ENCODE measurements around the gene KCNK16.

Gene KCNK16

GRCh38 chr6:39350723-39351505 is 28.4 kb upstream of the KCNK16 start:
- ATAC-seq (ENCODE audit: low read depth) (no peak), DNase-seq (ENCODE audit: low spot score in 2 of 2) (no peak)
- Mint-ChIP-seq H3K27ac (no peak overlapping the region), H3K9me3 (no peaks in the 10 kb centered on the region), H3K36me3 (no peaks in the 10 kb centered on the region), H3K4me1 (no peaks in the 10 kb centered on the region), H3K4me3 (no peak overlapping the region), H3K27me3 (peaks cover 2% of the 10 kb centered on the region)

GRCh38 chr6:39348740-39349139 is 26.2 kb upstream of the KCNK16 start:
- Mint-ChIP-seq H3K27me3 (peaks cover 2% of the 10 kb centered on the region), H3K36me3 (peaks cover 4% of the 10 kb centered on the region), H3K27ac (no peak overlapping the region), H3K9me3 (peaks cover 2% of the 10 kb centered on the region), H3K4me1 (peaks cover 6% of the 10 kb centered on the region), H3K4me3 (no peak overlapping the region)
- no peak for ATAC-seq (ENCODE audit: low read depth)
- DNase-seq (ENCODE audit: low spot score in 2 of 2) = no peak

- ATAC-seq (ENCODE audit: low read depth) = peak; percentile 50
- peaks cover 2% of the 10 kb centered on the region for H3K27me3 Mint-ChIP-seq
- H3K9me3 Mint-ChIP-seq = peaks cover 2% of the 10 kb centered on the region
- H3K4me1 Mint-ChIP-seq = peaks cover 12% of the 10 kb centered on the region
- peaks cover 4% of the 10 kb centered on the region for H3K36me3 Mint-ChIP-seq
- DNase-seq (ENCODE audit: low spot score in 2 of 2) = peak; percentile 35 to 61
- no peak overlapping the region for H3K4me3 Mint-ChIP-seq
- no peak overlapping the region for H3K27ac Mint-ChIP-seq
Observed at GRCh38 chr6:39347906-39348585, 25.5 kb upstream of the KCNK16 start.

- no peak overlapping the region for H3K27ac Mint-ChIP-seq
- no peak overlapping the region for H3K4me3 Mint-ChIP-seq
- H3K36me3 Mint-ChIP-seq = peaks cover 4% of the 10 kb centered on the region
- peaks cover 2% of the 10 kb centered on the region for H3K27me3 Mint-ChIP-seq
- H3K4me1 Mint-ChIP-seq = peaks cover 15% of the 10 kb centered on the region
- H3K9me3 Mint-ChIP-seq = peaks cover 2% of the 10 kb centered on the region
- DNase-seq (ENCODE audit: low spot score in 2 of 2) = no peak
- no peak for ATAC-seq (ENCODE audit: low read depth)
Observed at GRCh38 chr6:39347206-39347605, 24.7 kb upstream of the KCNK16 start.

- Mint-ChIP-seq H3K9me3 (peaks cover 2% of the 10 kb centered on the region), H3K36me3 (peaks cover 4% of the 10 kb centered on the region), H3K4me1 (peaks cover 15% of the 10 kb centered on the region), H3K4me3 (no peak overlapping the region), H3K27ac (peak overlapping the region; percentile 53), H3K27me3 (peaks cover 2% of the 10 kb centered on the region)
- ATAC-seq (ENCODE audit: low read depth) (no peak), DNase-seq (ENCODE audit: low spot score in 2 of 2) (no peak)
Observed at GRCh38 chr6:39344821-39345280, 22.3 kb upstream of the KCNK16 start.

GRCh38 chr6:39343396-39343870 is 20.9 kb upstream of the KCNK16 start:
- ATAC-seq (ENCODE audit: low read depth) = no peak
- Mint-ChIP-seq H3K9me3 (peaks cover 2% of the 10 kb centered on the region), H3K4me3 (peak overlapping the region; percentile 18), H3K27me3 (peaks cover 3% of the 10 kb centered on the region), H3K36me3 (peaks cover 4% of the 10 kb centered on the region), H3K4me1 (peaks cover 15% of the 10 kb centered on the region), H3K27ac (peak overlapping the region; percentile 72)
- DNase-seq (ENCODE audit: low spot score in 2 of 2) = no peak

- Mint-ChIP-seq H3K4me1 (peaks cover 15% of the 10 kb centered on the region), H3K9me3 (peaks cover 2% of the 10 kb centered on the region), H3K27ac (peak overlapping the region; percentile 72), H3K36me3 (peaks cover 4% of the 10 kb centered on the region), H3K27me3 (peaks cover 7% of the 10 kb centered on the region), H3K4me3 (peak overlapping the region; percentile 18)
- ATAC-seq (ENCODE audit: low read depth) = peak; percentile 63
- no peak for DNase-seq (ENCODE audit: low spot score in 2 of 2)
Observed at GRCh38 chr6:39342692-39343395, 20.3 kb upstream of the KCNK16 start.

GRCh38 chr6:39341937-39342336 is 19.4 kb upstream of the KCNK16 start:
- DNase-seq (ENCODE audit: low spot score in 2 of 2) = no peak
- Mint-ChIP-seq H3K36me3 (peaks cover 4% of the 10 kb centered on the region), H3K9me3 (peaks cover 2% of the 10 kb centered on the region), H3K27me3 (peaks cover 9% of the 10 kb centered on the region), H3K4me3 (no peak overlapping the region), H3K4me1 (peaks cover 16% of the 10 kb centered on the region), H3K27ac (no peak overlapping the region)
- no peak for ATAC-seq (ENCODE audit: low read depth)

GRCh38 chr6:39341352-39341751 is 18.9 kb upstream of the KCNK16 start:
- Mint-ChIP-seq H3K27me3 (peaks cover 9% of the 10 kb centered on the region), H3K9me3 (peaks cover 2% of the 10 kb centered on the region), H3K4me3 (no peak overlapping the region), H3K36me3 (peaks cover 4% of the 10 kb centered on the region), H3K27ac (no peak overlapping the region), H3K4me1 (peaks cover 20% of the 10 kb centered on the region)
- DNase-seq (ENCODE audit: low spot score in 2 of 2) (no peak), ATAC-seq (ENCODE audit: low read depth) (no peak)

GRCh38 chr6:39339868-39340550 is 17.5 kb upstream of the KCNK16 start:
- ATAC-seq (ENCODE audit: low read depth) (no peak), DNase-seq (ENCODE audit: low spot score in 2 of 2) (no peak)
- H3K4me3 Mint-ChIP-seq = no peak overlapping the region
- peaks cover 26% of the 10 kb centered on the region for H3K4me1 Mint-ChIP-seq
- peaks cover 4% of the 10 kb centered on the region for H3K36me3 Mint-ChIP-seq
- no peak overlapping the region for H3K27ac Mint-ChIP-seq
- peaks cover 11% of the 10 kb centered on the region for H3K27me3 Mint-ChIP-seq
- peaks cover 2% of the 10 kb centered on the region for H3K9me3 Mint-ChIP-seq

- DNase-seq (ENCODE audit: low spot score in 2 of 2) (no peak), ATAC-seq (ENCODE audit: low read depth) (no peak)
- no peak overlapping the region for H3K4me3 Mint-ChIP-seq
- no peak overlapping the region for H3K27ac Mint-ChIP-seq
- no peaks in the 10 kb centered on the region for H3K9me3 Mint-ChIP-seq
- peaks cover 11% of the 10 kb centered on the region for H3K27me3 Mint-ChIP-seq
- H3K4me1 Mint-ChIP-seq = peaks cover 24% of the 10 kb centered on the region
- peaks cover 2% of the 10 kb centered on the region for H3K36me3 Mint-ChIP-seq
Observed at GRCh38 chr6:39339096-39339867, 16.8 kb upstream of the KCNK16 start.

- H3K27ac Mint-ChIP-seq = no peak overlapping the region
- H3K4me3 Mint-ChIP-seq = no peak overlapping the region
- no peaks in the 10 kb centered on the region for H3K36me3 Mint-ChIP-seq
- no peaks in the 10 kb centered on the region for H3K9me3 Mint-ChIP-seq
- DNase-seq (ENCODE audit: low spot score in 2 of 2) (no peak), ATAC-seq (ENCODE audit: low read depth) (no peak)
- H3K27me3 Mint-ChIP-seq = peaks cover 11% of the 10 kb centered on the region
- peaks cover 17% of the 10 kb centered on the region for H3K4me1 Mint-ChIP-seq
Observed at GRCh38 chr6:39338397-39338796, 15.9 kb upstream of the KCNK16 start.
